AG08395 (cell line): ENCODE measurements around the gene NCOA7.
"Not testable (repeated sequence)": the region's sequence is repeated elsewhere in the genome, so short reads cannot be mapped to it uniquely, and the experiment has no call there.

ENCODE experiments used
- DNase-seq: peaks from one replicate; pipeline ENCODE4 v3.0.0; 2012; ENCODE audit warnings: mixed read lengths, low spot score

NCOA7 gene

GRCh38 chr6:125791151-125791819 is 525 bp downstream of the NCOA7 start:
- peak; percentile 64 for DNase-seq

GRCh38 chr6:125791820-125792165 is 1.0 kb downstream of the NCOA7 start:
- no peak for DNase-seq

GRCh38 chr6:125792172-125792571 is 1.4 kb downstream of the NCOA7 start:
- DNase-seq: no peak

GRCh38 chr6:125792680-125793079 is 1.9 kb downstream of the NCOA7 start:
- no peak for DNase-seq

- DNase-seq: no peak
These were observed 2.5 kb downstream of the NCOA7 start for GRCh38 chr6:125793280-125793679.

- DNase-seq: no peak
These were observed 3.1 kb downstream of the NCOA7 start for GRCh38 chr6:125793863-125794262.

- peak; percentile 6 for DNase-seq
These were observed 3.8 kb downstream of the NCOA7 start for GRCh38 chr6:125794342-125795137.

GRCh38 chr6:125795301-125795700 is 4.5 kb downstream of the NCOA7 start:
- no peak for DNase-seq

GRCh38 chr6:125797120-125797885 is 6.5 kb downstream of the NCOA7 start:
- DNase-seq: no peak

GRCh38 chr6:125797886-125798444 is 7.2 kb downstream of the NCOA7 start:
- DNase-seq: no peak

- DNase-seq: no peak
These were observed 8.2 kb downstream of the NCOA7 start for GRCh38 chr6:125798734-125799508.

GRCh38 chr6:125802383-125802782 is 11.6 kb downstream of the NCOA7 start:
- no peak for DNase-seq

- no peak for DNase-seq
These were observed 12.2 kb downstream of the NCOA7 start for GRCh38 chr6:125802943-125803377.

GRCh38 chr6:125804264-125804663 is 13.5 kb downstream of the NCOA7 start:
- no peak for DNase-seq

- not testable (repeated sequence) for DNase-seq
These were observed 14.2 kb downstream of the NCOA7 start for GRCh38 chr6:125804866-125805425.

GRCh38 chr6:125806813-125807212 is 16.1 kb downstream of the NCOA7 start:
- no peak for DNase-seq

GRCh38 chr6:125807293-125807692 is 16.5 kb downstream of the NCOA7 start:
- DNase-seq: no peak

- no peak for DNase-seq
These were observed 17.3 kb downstream of the NCOA7 start for GRCh38 chr6:125808060-125808459.

GRCh38 chr6:125808591-125808990 is 17.8 kb downstream of the NCOA7 start:
- DNase-seq: no peak

GRCh38 chr6:125809570-125810170 is 18.9 kb downstream of the NCOA7 start:
- DNase-seq: no peak

GRCh38 chr6:125810445-125810844 is 19.7 kb downstream of the NCOA7 start:
- DNase-seq: no peak
